ENCODE results near the gene TAF3.

- TF ChIP-seq, protein P1, sequence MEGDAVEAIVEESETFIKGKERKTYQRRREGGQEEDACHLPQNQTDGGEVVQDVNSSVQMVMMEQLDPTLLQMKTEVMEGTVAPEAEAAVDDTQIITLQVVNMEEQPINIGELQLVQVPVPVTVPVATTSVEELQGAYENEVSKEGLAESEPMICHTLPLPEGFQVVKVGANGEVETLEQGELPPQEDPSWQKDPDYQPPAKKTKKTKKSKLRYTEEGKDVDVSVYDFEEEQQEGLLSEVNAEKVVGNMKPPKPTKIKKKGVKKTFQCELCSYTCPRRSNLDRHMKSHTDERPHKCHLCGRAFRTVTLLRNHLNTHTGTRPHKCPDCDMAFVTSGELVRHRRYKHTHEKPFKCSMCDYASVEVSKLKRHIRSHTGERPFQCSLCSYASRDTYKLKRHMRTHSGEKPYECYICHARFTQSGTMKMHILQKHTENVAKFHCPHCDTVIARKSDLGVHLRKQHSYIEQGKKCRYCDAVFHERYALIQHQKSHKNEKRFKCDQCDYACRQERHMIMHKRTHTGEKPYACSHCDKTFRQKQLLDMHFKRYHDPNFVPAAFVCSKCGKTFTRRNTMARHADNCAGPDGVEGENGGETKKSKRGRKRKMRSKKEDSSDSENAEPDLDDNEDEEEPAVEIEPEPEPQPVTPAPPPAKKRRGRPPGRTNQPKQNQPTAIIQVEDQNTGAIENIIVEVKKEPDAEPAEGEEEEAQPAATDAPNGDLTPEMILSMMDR (IDR thresholded peaks at IDR 0.05; ENCODE audit: poor library complexity): no peak
- no peak for TF ChIP-seq EZH2phosphoT487 (IDR thresholded peaks at IDR 0.05; ENCODE audit: low read depth, severe bottlenecking, unreplicated experiment)
- no peak for TF ChIP-seq EZH2 (IDR thresholded peaks at IDR 0.05; ENCODE audit: borderline replicate concordance)
These were observed 154.1 kb downstream of the TAF3 start for GRCh38 chr10:7972367-7972766.

Measured in hepatocyte (in vitro differentiated cells).